Lung microvascular endothelial cell (primary cell): ENCODE results near the gene AVP. TPM values are rescaled to one million over a fixed set of nuclear protein-coding genes. Genes with fewer than 3 reads are reported as not detected.
"Not testable (repeated sequence)": the region's sequence is repeated elsewhere in the genome, so short reads cannot be mapped to it uniquely, and the experiment has no call there.

Experiments
- DNase-seq, 2 donors: peaks; one replicate each; pipeline versions ENCODE4 v3.0.0 to v3.0.0-alpha.2; 2010; ENCODE audit warnings: low read depth in 2 of 2
- total RNA-seq: library from RNA; depleted of rRNA; stranded (reverse); fragments of >200 nt; gene quantifications from 2 replicates; pipeline ENCODE4 v1.2.1, GENCODE V29; 2014

AVP gene
- total RNA-seq, result not detected in 2 replicates

- no peak for DNase-seq
Observed at GRCh38 chr20:3084283-3084985, at the start of gene AVP. AVP (minus strand) TSS chr20:3084724; CDS start chr20:3084674, 50 bp downstream.

- DNase-seq, result no peak
Observed at GRCh38 chr20:3134151-3134550, 49.6 kb upstream of the AVP start.

GRCh38 chr20:3133155-3133554 lies 48.6 kb upstream of the AVP start:
- no peak for DNase-seq

- no peak for DNase-seq
Observed at GRCh38 chr20:3130051-3130600, 45.6 kb upstream of the AVP start.

- no peak for DNase-seq
Observed at GRCh38 chr20:3129094-3129493, 44.6 kb upstream of the AVP start.

GRCh38 chr20:3128275-3128984 lies 43.9 kb upstream of the AVP start:
- no peak for DNase-seq

GRCh38 chr20:3126527-3126859 lies 42.0 kb upstream of the AVP start:
- no peak for DNase-seq

- DNase-seq, result not testable (repeated sequence)
Observed at GRCh38 chr20:3125776-3126526, 41.4 kb upstream of the AVP start.

GRCh38 chr20:3124773-3125560 lies 40.4 kb upstream of the AVP start:
- not testable (repeated sequence) for DNase-seq

- not testable (repeated sequence) for DNase-seq
Observed at GRCh38 chr20:3124163-3124562, 39.6 kb upstream of the AVP start.

- no peak for DNase-seq
Observed at GRCh38 chr20:3123542-3123941, 39.0 kb upstream of the AVP start.

- no peak for DNase-seq
Observed at GRCh38 chr20:3121955-3122610, 37.6 kb upstream of the AVP start.

- peak; percentile 32 to 40 for DNase-seq
Observed at GRCh38 chr20:3121271-3121911, 36.9 kb upstream of the AVP start.

- no peak for DNase-seq
Observed at GRCh38 chr20:3119044-3119443, 34.5 kb upstream of the AVP start.

- DNase-seq, result peak in 1 of 2 donors; percentile 86
Observed at GRCh38 chr20:3117839-3118379, 33.4 kb upstream of the AVP start.

GRCh38 chr20:3116341-3116740 lies 31.8 kb upstream of the AVP start:
- no peak for DNase-seq

- DNase-seq, result peak; percentile 56 to 65
Observed at GRCh38 chr20:3115190-3116107, 30.9 kb upstream of the AVP start.

GRCh38 chr20:3111995-3112394 lies 27.5 kb upstream of the AVP start:
- DNase-seq, result no peak

GRCh38 chr20:3111507-3111906 lies 27.0 kb upstream of the AVP start:
- DNase-seq, result no peak
